GM18873 (cell line): ENCODE results near the gene SCYGR3.

Source experiments
- ATAC-seq: cut with Tn5 transposase; IDR thresholded peaks from one replicate; pipeline ENCODE4 v1.9.1; 2021; ENCODE audit warnings: mild to moderate bottlenecking, moderate library complexity, moderate number of reproducible peaks; ENCODE audit not compliant: unreplicated experiment, low FRiP score

Gene SCYGR3

DNA sequence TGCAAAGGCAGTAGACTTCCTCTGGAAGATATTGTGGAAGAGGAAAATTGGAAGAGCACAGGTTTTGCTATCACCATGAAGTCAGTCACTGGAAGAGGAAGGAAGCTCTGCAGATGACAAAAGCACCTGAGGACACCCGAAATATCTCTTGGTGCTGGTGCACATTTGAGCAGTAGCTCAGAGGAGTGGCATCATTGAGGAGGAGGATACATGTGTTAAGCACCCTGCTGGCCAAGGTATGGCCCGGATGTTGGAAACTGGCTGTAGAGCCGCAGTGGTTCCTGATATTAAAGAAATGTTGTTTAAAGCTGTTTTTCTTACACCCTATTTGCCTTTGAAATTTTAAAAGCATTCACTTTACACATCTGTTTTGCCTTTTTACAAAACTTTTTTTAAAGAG lies 48.6 kb downstream of the SCYGR3 start:
- ATAC-seq = no peak

DNA sequence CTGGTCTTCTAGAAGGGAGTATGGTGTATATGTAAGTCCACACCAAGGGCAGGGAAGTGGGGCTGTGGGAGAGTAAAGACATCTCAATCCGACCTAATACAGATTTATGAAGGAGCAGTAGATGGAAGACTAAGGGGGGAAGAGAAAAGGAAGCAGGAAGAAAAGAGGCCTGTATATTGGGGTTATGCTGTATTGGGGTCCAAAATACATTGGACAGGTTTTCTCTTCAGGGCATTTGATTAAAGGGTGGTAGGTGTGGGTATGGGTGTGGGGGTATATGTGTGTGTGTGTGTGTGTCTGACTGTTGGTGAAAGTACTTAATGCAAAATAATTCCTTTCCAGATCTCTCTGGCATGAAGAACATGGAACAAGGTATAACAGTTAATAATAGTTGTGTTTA lies 49.6 kb downstream of the SCYGR3 start:
- ATAC-seq = no peak
